H9 (cell line): ENCODE data around the gene NDUFB2. TPM values are rescaled to one million over a fixed set of nuclear protein-coding genes. Genes with fewer than 3 reads are reported as not detected.

Source experiments
- DNase-seq: peaks from one replicate; pipeline ENCODE4 v3.0.0-alpha.2; 2017
- H2AFZ ChIP-seq: one replicate; pipeline ENCODE4 v1.6.1; 2013; ENCODE audit warnings: mild to moderate bottlenecking, low read length, control low read depth, moderate library complexity
- H2AK5ac ChIP-seq: 2 replicates; pipeline ENCODE4 v1.6.1; 2013; ENCODE audit warnings: low read length, control low read depth, mixed read lengths; ENCODE audit not compliant: insufficient read length
- H2BK120ac ChIP-seq: one replicate; pipeline ENCODE4 v1.6.1; 2013; ENCODE audit warnings: low read depth, mild to moderate bottlenecking, low read length, control low read depth, inconsistent platforms; ENCODE audit not compliant: poor library complexity, severe bottlenecking
- H2BK12ac ChIP-seq: 2 replicates; pipeline ENCODE4 v1.6.1; 2013; ENCODE audit warnings: low read length, control low read depth, mixed read lengths, low read depth; ENCODE audit not compliant: insufficient read length
- H2BK15ac ChIP-seq: 2 replicates; pipeline ENCODE4 v1.6.1; 2013; ENCODE audit warnings: low read depth, low read length, control low read depth
- H2BK20ac ChIP-seq: one replicate; pipeline ENCODE4 v1.6.1; 2013; ENCODE audit warnings: low read depth, mild to moderate bottlenecking, low read length, control low read depth, inconsistent platforms; ENCODE audit not compliant: poor library complexity, severe bottlenecking
- H2BK5ac ChIP-seq: 2 replicates; pipeline ENCODE4 v1.6.1; 2013; ENCODE audit warnings: low read length, control low read depth, mixed read lengths; ENCODE audit not compliant: insufficient read length
- H3K14ac ChIP-seq: 2 replicates; pipeline ENCODE4 v1.6.1; 2013; ENCODE audit warnings: low read length, control low read depth; ENCODE audit not compliant: insufficient read depth
- H3K18ac ChIP-seq: 2 replicates; pipeline ENCODE4 v1.6.1; 2013; ENCODE audit warnings: low read depth, mild to moderate bottlenecking, mixed read lengths, low read length, control low read depth; ENCODE audit not compliant: insufficient read length
- H3K23ac ChIP-seq: 2 replicates; pipeline ENCODE4 v1.6.1; 2013; ENCODE audit warnings: low read length, control low read depth, mixed read lengths, low read depth; ENCODE audit not compliant: insufficient read length
- H3K23me2 ChIP-seq: 2 replicates; pipeline ENCODE4 v1.6.1; 2013; ENCODE audit warnings: low read depth, mild to moderate bottlenecking, mixed read lengths, low read length, control low read depth; ENCODE audit not compliant: insufficient read length, poor library complexity, severe bottlenecking
- H3K27ac ChIP-seq: 2 replicates; pipeline ENCODE4 v1.5.1; 2013; ENCODE audit warnings: low read length, control low read depth, mixed read lengths, low read depth; ENCODE audit not compliant: insufficient read length
- H3K27me3 ChIP-seq: 2 replicates; pipeline ENCODE4 v1.6.1; 2013; ENCODE audit warnings: low read length, control low read depth, inconsistent platforms; ENCODE audit not compliant: insufficient read depth
- H3K4ac ChIP-seq: 2 replicates; pipeline ENCODE4 v1.6.1; 2013; ENCODE audit warnings: low read depth, mild to moderate bottlenecking, control low read depth, inconsistent platforms, low read length, moderate library complexity
- H3K4me1 ChIP-seq: 2 replicates; pipeline ENCODE4 v1.6.1; 2013; ENCODE audit warnings: low read length, control low read depth, inconsistent platforms; ENCODE audit not compliant: insufficient read depth
- H3K4me2 ChIP-seq: 2 replicates; pipeline ENCODE4 v1.6.1; 2013; ENCODE audit warnings: low read length, control low read depth, mixed read lengths; ENCODE audit not compliant: insufficient read length, insufficient read depth
- H3K56ac ChIP-seq: 2 replicates; pipeline ENCODE4 v1.6.1; 2013; ENCODE audit warnings: low read depth, mild to moderate bottlenecking, mixed read lengths, low read length, control low read depth; ENCODE audit not compliant: insufficient read length
- H3K79me1 ChIP-seq: 2 replicates; pipeline ENCODE4 v1.6.1; 2013; ENCODE audit warnings: low read depth, mild to moderate bottlenecking, moderate library complexity, low read length, control low read depth, inconsistent platforms; ENCODE audit not compliant: insufficient read depth, poor library complexity, severe bottlenecking
- H3K79me2 ChIP-seq: 2 replicates; pipeline ENCODE4 v1.6.1; 2013; ENCODE audit warnings: low read length, control low read depth, inconsistent platforms; ENCODE audit not compliant: insufficient read depth
- H3K9ac ChIP-seq: 2 replicates; pipeline ENCODE4 v1.6.1; 2013; ENCODE audit warnings: low read length, control low read depth, mixed read lengths; ENCODE audit not compliant: insufficient read length; ENCODE audit errors: extremely low read depth
- H3K9me3 ChIP-seq: one replicate; pipeline ENCODE4 v1.6.1; 2013; ENCODE audit warnings: low read depth, low read length, inconsistent platforms; ENCODE audit not compliant: control insufficient read depth
- H3T11ph ChIP-seq: one replicate; pipeline ENCODE4 v1.6.1; 2013; ENCODE audit warnings: mild to moderate bottlenecking, low read length, control low read depth, inconsistent platforms
- H4K20me1 ChIP-seq: one replicate; pipeline ENCODE4 v1.6.1; 2013; ENCODE audit not compliant: control insufficient read depth, insufficient read length, insufficient read depth
- H4K5ac ChIP-seq: 2 replicates; pipeline ENCODE4 v1.6.1; 2013; ENCODE audit warnings: low read depth, mild to moderate bottlenecking, mixed read lengths, low read length, control low read depth; ENCODE audit not compliant: insufficient read length
- H4K8ac ChIP-seq: replicated peaks from 2 replicates; pipeline ENCODE4 v1.6.1; 2013; ENCODE audit warnings: low read length, control low read depth, mixed read lengths, low read depth; ENCODE audit not compliant: insufficient read length
- H4K91ac ChIP-seq: 2 replicates; pipeline ENCODE4 v1.6.1; 2013; ENCODE audit warnings: low read depth, mild to moderate bottlenecking, moderate library complexity, mixed read lengths, low read length, control low read depth; ENCODE audit not compliant: insufficient read length
- H3K27ac Mint-ChIP-seq, 3 experiments: 2 replicates in 2 of 3; 3 replicates in 1 of 3; pipeline ENCODE4 v1.8.0; 2020 to 2021; ENCODE audit warnings: mixed read lengths in 3 of 3, mild to moderate bottlenecking in 1 of 3, moderate library complexity in 1 of 3
- H3K27me3 Mint-ChIP-seq: 2 replicates; pipeline ENCODE4 v1.8.0; 2021; ENCODE audit warnings: low read depth, mild to moderate bottlenecking, moderate library complexity, mixed read lengths
- H3K36me3 Mint-ChIP-seq, 3 experiments: 2 replicates in 2 of 3; 3 replicates in 1 of 3; pipeline ENCODE4 v1.8.0; 2020 to 2021; ENCODE audit warnings: low read depth in 3 of 3, mixed read lengths in 3 of 3; ENCODE audit not compliant: insufficient read depth in 1 of 3
- H3K4me1 Mint-ChIP-seq, 2 experiments: 2 replicates each; pipeline ENCODE4 v1.8.0; 2020; ENCODE audit warnings: mixed read lengths in 2 of 2
- H3K4me3 Mint-ChIP-seq, 2 experiments: 2 replicates in 1 of 2; 3 replicates in 1 of 2; pipeline ENCODE4 v1.8.0; 2020 to 2021; ENCODE audit warnings: mild to moderate bottlenecking in 2 of 2, mixed read lengths in 2 of 2, moderate library complexity in 1 of 2
- H3K9me3 Mint-ChIP-seq, 2 experiments: 2 replicates in 1 of 2; 3 replicates in 1 of 2; pipeline ENCODE4 v1.8.0; 2020; ENCODE audit warnings: mild to moderate bottlenecking in 2 of 2, mixed read lengths in 2 of 2, moderate library complexity in 1 of 2
- CTCF ChIP-seq: fragments of 200-600 bp; sonication (generic); conservative IDR thresholded peaks from 3 replicates; pipeline ENCODE4 v1.8.0; 2021; ENCODE audit warnings: antibody characterized with exemption, mild to moderate bottlenecking
- WGBS: extraction: QIAGEN DNeasy Blood & Tissue Kit; methylation state at CpG from one replicate; pipeline ENCODE4 v1.1.7; 2013; ENCODE audit warnings: missing lambda C conversion rate, low lambda C conversion rate, mixed read lengths; ENCODE audit not compliant: insufficient read length; ENCODE audit errors: extremely low coverage; 5-methylcytosine and 5-hydroxymethylcytosine counted together
- total RNA-seq: library from RNA; stranded (reverse); gene quantifications from 2 replicates; pipeline ENCODE4 v1.2.1, GENCODE V29; 2021

Gene NDUFB2
- total RNA-seq, 1 experiment from 2014 or later, result 177 TPM

- peak overlapping the region in 2 of 3 experiments; percentile 57 to 59; a peak in 1 of 7 replicates for H3K27ac Mint-ChIP-seq
- Histone ChIP-seq H3K79me1 (no peaks in the 10 kb centered on the region), H2BK120ac (no peak overlapping the region), H2BK20ac (no peak overlapping the region), H3K4me2 (no peak overlapping the region), H4K20me1 (no peaks in the 10 kb centered on the region), H3T11ph (no peak overlapping the region), H3K27me3 (no peaks in the 10 kb centered on the region), H3K23ac (no peak overlapping the region), H3K4ac (no peak overlapping the region), H2BK12ac (no peak overlapping the region), H3K56ac (no peak overlapping the region), H2AK5ac (no peak overlapping the region), H4K5ac (no peak overlapping the region), H4K8ac (no peak overlapping the region), H4K91ac (no peak overlapping the region), H3K18ac (no peak overlapping the region), H2BK5ac (no peak overlapping the region), H3K9ac (no peak overlapping the region), H2AFZ (no peak overlapping the region), H3K14ac (no peak overlapping the region), H2BK15ac (no peak overlapping the region), H3K23me2 (no peaks in the 10 kb centered on the region), H3K4me1 (no peaks in the 10 kb centered on the region), H3K27ac (no peak overlapping the region), H3K79me2 (no peaks in the 10 kb centered on the region), H3K9me3 (no peaks in the 10 kb centered on the region)
- H3K36me3 Mint-ChIP-seq, result peaks cover 6 to 10% (median 9%) of the 10 kb centered on the region in 3 experiments
- no peaks in the 10 kb centered on the region for H3K9me3 Mint-ChIP-seq
- no peak for DNase-seq
- no peak overlapping the region for H3K4me3 Mint-ChIP-seq
- WGBS, result no CpG with 5 or more reads among the region's 6 CpGs
- no peaks in the 10 kb centered on the region for H3K27me3 Mint-ChIP-seq
- peaks cover 11 to 14% of the 10 kb centered on the region in 2 experiments for H3K4me1 Mint-ChIP-seq
- TF ChIP-seq CTCF, result no peak
Measured at GRCh38 chr7:140745266-140746058, 49.0 kb downstream of the NDUFB2 start.
